WTC11 (cell line): Measurements from ENCODE around the gene INPPL1.

Experiments
- CREB1 ChIP-seq: sonication (generic); formaldehyde crosslinking; IDR thresholded peaks from 2 replicates; pipeline ENCODE4 v1.8.0; 2023; ENCODE audit warnings: mild to moderate bottlenecking, missing genetic modification reagents
- CREM ChIP-seq: sonication (generic); formaldehyde crosslinking; IDR thresholded peaks from 2 replicates; pipeline ENCODE4 v1.8.1; 2022; ENCODE audit warnings: mild to moderate bottlenecking, missing genetic modification reagents, moderate library complexity
- FOXP1 ChIP-seq: sonication (generic); formaldehyde crosslinking; IDR thresholded peaks from 2 replicates; pipeline ENCODE4 v1.8.0; 2022; ENCODE audit warnings: missing genetic modification reagents, mild to moderate bottlenecking, moderate library complexity, borderline replicate concordance
- GABPB1 ChIP-seq: sonication (generic); formaldehyde crosslinking; IDR thresholded peaks from 2 replicates; pipeline ENCODE4 v1.8.1; 2023; ENCODE audit warnings: mild to moderate bottlenecking, missing genetic modification reagents
- NFE2L1 ChIP-seq: sonication (generic); formaldehyde crosslinking; IDR thresholded peaks from 2 replicates; pipeline ENCODE4 v1.8.1; 2023; ENCODE audit warnings: missing genetic modification reagents
- NFYB ChIP-seq: sonication (generic); formaldehyde crosslinking; conservative IDR thresholded peaks from 2 replicates; pipeline ENCODE4 v1.8.0; 2022; ENCODE audit warnings: low read depth, missing genetic modification reagents
- SMAD3 ChIP-seq: sonication (generic); formaldehyde crosslinking; IDR thresholded peaks from 2 replicates; pipeline ENCODE4 v1.8.0; 2022; ENCODE audit warnings: missing genetic modification reagents, mild to moderate bottlenecking, borderline replicate concordance
- ZBTB21 ChIP-seq: sonication (generic); formaldehyde crosslinking; IDR thresholded peaks from 2 replicates; pipeline ENCODE4 v1.8.1; 2023; ENCODE audit warnings: mild to moderate bottlenecking, missing genetic modification reagents, borderline replicate concordance
- ZNF121 ChIP-seq: sonication (generic); formaldehyde crosslinking; IDR thresholded peaks from 2 replicates; pipeline ENCODE4 v1.8.0; 2023; ENCODE audit warnings: missing genetic modification reagents
- TF ChIP-seq, protein P1 (sequence below): fragments of 200-600 bp; IDR thresholded peaks from 2 replicates; pipeline ENCODE4 v1.8.0; 2022; ENCODE audit warnings: antibody characterized with exemption
- TF ChIP-seq, protein P2 (sequence below): sonication (generic); formaldehyde crosslinking; IDR thresholded peaks from 2 replicates; pipeline ENCODE4 v1.8.1; 2023; ENCODE audit warnings: mild to moderate bottlenecking, missing genetic modification reagents, moderate library complexity

DNA sequence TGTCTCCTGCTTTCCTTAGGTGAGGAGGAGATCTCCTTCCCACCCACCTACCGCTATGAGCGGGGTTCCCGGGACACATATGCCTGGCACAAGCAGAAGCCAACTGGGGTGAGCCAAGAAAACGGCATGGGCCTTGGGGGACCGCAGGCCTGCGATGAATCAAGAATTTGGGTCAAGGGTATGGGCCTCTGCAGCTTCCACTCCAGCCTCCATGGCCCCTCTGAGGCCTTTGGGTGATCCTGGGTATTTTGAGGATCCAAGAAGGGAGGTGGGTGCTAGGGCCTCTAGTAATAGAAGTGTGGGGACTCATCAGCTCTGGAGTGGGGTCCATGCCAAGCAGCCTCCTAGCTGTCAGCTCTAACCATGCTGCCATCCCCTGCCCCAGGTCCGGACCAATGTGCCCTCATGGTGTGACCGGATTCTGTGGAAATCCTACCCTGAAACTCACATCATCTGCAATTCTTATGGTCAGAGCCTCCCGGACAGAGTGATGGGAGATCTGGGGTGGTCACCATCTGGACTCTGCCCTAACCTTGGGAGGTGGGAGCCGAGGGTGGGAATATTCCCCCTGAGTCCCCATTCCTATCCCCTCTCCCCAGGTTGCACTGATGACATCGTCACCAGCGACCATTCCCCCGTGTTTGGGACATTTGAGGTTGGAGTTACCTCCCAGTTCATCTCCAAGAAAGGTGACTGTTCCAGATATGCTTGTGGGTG is 8.6 kb downstream of the INPPL1 start:
- TF ChIP-seq NFYB (CRISPR knock-in tag) (no peak), NFE2L1 (CRISPR knock-in tag) (no peak), SMAD3 (CRISPR knock-in tag) (no peak), ZNF121 (CRISPR knock-in tag) (no peak), FOXP1 (CRISPR knock-in tag) (no peak), CREM (no peak), ZBTB21 (no peak), GABPB1 (CRISPR knock-in tag) (no peak), CREB1 (CRISPR knock-in tag) (no peak)
- TF ChIP-seq, protein P1, sequence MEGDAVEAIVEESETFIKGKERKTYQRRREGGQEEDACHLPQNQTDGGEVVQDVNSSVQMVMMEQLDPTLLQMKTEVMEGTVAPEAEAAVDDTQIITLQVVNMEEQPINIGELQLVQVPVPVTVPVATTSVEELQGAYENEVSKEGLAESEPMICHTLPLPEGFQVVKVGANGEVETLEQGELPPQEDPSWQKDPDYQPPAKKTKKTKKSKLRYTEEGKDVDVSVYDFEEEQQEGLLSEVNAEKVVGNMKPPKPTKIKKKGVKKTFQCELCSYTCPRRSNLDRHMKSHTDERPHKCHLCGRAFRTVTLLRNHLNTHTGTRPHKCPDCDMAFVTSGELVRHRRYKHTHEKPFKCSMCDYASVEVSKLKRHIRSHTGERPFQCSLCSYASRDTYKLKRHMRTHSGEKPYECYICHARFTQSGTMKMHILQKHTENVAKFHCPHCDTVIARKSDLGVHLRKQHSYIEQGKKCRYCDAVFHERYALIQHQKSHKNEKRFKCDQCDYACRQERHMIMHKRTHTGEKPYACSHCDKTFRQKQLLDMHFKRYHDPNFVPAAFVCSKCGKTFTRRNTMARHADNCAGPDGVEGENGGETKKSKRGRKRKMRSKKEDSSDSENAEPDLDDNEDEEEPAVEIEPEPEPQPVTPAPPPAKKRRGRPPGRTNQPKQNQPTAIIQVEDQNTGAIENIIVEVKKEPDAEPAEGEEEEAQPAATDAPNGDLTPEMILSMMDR, result no peak
- TF ChIP-seq, protein P2, sequence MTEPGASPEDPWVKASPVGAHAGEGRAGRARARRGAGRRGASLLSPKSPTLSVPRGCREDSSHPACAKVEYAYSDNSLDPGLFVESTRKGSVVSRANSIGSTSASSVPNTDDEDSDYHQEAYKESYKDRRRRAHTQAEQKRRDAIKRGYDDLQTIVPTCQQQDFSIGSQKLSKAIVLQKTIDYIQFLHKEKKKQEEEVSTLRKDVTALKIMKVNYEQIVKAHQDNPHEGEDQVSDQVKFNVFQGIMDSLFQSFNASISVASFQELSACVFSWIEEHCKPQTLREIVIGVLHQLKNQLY (CRISPR knock-in tag), result no peak
